Measurements from ENCODE around the gene SUN3.
"Not testable (repeated sequence)": the region's sequence is repeated elsewhere in the genome, so short reads cannot be mapped to it uniquely, and the experiment has no call there.

SUN3 gene

DNA sequence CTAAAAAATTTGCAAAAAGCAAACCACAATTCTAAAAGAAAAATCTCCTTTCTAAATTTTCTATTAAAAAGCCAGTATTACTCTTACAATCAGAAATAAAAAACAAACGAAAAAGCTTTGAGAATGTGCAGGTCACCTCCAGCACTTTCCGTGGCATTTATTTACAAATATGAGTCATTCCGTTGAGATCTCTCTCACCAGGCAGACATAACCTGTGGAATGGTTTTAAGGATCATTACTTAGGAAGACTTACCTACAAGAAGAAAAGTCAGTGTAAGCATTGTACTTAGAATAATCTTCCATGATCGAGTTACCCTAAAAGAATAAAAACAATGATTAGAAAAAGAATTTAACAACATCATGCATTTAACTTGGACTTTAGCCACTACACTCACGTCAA lies 3.3 kb downstream of the SUN3 start:
- no peak for DNase-seq

DNA sequence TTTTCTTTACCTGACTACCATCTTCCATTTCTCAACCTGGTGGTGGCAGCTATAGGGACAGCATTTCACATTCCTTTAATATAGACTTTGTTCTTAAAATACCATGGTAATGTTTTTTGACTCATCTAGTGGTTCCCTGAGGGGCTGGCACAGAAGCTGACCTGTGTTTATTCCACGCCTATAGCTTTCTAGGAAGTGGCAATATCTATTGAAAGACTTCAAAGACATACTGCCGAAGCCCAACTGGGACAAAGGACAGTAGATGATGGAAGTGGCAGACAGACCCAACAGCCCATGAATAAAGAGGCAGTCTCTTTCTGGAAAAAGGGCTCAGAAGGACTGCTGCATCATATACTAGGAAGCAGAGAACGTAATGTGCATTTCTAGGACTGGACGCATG lies 11.2 kb downstream of the SUN3 start:
- DNase-seq: no peak

DNA sequence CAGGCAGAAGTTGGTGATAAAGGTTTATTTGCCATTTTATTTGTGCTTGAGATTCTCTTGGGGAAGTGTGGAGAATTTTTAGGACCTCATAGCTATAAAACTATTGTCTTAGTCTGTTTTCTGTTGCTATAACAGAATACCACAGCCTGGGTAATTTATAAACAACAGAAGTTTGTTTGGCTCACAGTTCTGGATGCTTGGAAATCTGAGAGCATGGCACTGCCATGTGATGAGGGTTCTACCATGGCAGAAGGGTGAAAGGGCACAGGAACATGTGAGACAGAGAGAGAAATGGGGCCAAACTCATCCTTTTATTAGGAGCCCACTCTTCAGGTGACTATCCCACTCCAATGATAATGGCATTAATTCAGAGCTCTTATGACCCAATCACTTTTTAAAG lies 12.3 kb downstream of the SUN3 start:
- DNase-seq: no peak

DNA sequence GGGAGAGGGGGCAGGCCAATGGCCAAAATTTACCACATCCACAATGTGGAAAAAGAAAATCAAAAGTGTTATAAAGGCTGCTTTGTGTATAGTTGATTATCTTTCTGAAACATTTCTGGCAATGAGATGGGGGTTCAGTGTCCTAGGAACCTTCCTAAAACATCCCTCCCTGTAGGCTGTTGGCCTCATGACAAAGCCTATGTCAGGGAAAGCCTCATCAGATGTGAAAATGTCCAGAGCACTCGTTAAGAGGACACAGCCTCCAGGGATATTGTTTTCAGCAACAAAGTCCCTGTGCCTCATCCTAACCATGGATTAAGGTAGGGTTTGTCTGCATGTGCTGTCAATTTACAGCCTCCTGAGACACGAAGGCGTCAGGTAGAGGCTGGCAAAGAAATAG lies 17.0 kb downstream of the SUN3 start:
- DNase-seq: no peak

DNA sequence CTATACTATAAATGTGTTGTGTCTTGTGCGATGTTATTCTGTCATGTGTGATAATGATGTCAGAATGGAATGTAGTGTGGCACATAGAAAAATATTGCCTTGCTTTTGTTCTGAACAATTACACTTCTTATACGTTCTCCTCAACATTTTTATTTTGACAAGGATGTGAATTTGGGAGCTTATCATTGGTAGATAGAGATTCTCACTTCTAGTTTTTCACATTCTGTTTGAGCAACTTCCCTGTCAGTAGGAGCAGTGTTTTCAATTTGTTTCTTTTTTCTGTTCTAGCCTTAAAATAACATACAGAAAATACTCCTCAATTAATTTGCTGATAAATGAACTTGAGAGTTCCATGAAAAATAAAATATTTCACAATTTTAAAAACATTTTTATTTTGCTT lies 17.6 kb downstream of the SUN3 start:
- DNase-seq: no peak

DNA sequence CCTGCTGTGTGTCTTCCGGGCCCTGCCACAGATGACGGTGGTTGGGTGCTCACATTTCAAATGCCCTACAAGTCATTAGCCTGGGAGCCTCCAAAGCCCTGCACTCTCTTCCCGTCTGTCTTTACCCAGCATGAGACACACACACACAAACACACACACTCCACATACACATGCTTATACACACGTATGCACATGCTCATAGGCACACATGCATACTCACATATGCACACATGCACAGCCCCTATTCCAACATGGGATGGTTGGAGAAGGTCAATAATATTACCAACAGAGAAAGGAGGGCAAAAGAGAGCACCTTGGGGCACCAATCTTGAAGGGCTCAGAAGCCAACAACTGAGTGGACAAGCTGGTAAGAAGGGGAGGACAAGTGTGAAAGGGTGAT lies 19.0 kb downstream of the SUN3 start:
- DNase-seq: no peak

DNA sequence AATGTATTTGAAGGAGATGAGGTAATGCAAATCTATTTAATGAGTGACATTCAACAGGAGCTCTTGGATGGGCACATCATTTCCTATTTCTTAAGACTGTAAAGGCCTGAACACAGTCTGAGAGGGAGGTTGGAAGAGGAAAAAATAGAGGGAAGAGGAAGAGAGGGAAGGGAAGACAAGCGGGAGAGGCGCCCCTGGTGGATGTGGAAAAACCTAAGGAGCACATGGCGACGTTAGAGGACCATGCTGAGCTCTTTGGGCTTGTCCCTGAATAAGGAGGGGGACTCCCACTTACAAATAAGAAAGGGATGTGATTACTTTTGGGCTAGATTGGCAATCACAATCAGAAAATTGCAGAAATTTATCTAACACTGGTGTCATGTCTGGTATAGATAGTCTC lies 19.6 kb downstream of the SUN3 start:
- DNase-seq: no peak

DNA sequence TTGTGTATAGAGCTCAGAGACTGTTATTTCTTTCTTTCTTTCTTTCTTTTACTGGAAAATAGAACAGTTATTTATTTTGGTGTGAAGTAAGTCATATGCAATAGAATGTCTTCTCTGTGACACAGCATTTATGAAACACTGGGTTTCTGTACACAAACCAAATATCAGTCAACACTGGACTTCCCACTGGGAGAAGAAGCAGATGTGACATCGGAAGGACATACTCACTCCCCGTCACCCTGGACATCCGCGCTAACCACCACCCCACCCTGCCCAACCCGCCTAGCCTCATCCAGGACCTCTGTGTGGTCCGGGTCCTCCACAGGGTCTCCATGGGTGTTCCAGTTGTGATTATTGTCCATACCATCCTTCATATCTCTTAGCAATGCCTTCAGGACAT lies 22.0 kb downstream of the SUN3 start:
- DNase-seq: no peak

DNA sequence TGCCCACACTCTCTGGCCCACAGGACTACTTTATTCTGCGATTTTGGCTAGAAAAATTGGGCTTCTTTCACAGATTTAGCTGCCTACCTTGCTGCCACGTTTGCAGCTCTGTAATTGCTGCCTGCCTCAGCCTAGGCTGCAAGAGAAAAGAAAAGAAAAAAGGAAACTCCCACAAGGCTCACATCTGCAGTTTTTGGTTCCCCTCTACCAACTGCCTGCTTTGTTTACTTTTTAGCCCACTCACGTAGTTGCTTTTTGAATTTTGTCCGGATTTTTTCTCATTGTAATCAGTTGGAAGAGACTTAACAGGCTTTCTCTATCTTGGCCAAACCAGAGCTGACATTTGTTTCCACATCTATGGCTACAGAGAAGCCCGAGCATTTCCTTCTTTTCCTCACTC lies 24.3 kb downstream of the SUN3 start:
- DNase-seq: no peak

DNA sequence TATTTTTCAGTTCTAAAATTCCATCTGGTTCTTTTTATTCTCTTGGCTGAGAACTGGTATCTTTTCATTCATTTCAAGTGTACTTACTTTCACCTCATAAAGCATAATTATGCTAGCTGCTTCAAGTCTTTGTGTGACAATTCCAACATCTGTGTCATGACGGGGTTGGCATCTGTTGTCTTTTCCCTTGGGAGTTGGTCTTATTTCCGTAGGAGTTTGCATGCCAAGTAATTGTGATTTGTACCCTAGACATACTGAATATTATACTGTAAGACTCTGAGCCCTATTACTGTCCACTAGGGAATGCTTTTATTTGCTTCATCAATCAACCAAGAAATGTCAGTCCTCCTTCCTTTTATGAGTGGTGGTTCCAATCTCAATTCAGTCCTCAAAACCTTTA lies 24.9 kb downstream of the SUN3 start:
- DNase-seq: no peak

DNA sequence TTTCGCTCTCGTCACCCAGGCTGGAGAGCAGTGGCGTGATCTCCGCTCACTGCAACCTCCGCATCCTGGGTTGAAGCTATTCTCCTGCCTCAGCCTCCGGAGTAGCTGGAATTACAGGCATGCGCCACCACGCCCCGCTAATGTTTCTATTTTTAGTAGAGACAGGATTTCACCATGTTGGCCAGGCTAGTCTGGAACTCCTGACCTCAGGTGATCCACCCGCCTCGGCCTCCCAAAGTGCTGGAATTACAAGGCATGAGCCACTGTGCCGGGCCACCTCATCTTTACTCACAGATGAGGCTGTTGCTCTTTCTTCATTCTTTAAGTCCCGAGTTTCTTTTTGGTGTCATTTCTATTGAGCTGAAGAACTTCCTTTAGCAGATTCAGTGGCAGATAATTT lies 28.7 kb downstream of the SUN3 start:
- not testable (repeated sequence) for DNase-seq

DNA sequence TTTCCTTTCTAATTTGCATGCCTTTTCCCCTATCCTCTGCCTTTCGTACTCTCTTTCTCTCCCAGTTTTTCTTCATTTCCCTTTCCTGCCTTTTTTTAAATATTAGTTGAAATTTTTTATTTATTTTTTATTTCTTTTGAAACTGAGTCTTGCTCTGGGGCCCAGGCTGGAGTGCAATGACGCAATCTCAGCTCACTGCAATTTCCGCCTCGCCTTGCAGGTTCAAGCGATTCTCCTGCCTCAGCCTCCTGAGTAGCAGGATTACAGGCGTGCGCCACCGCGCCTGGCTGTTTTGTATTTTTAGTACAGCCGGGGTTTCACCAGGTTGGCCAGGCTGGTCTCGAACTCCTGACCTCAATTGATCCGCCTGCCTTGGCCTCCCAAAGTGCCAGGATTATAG lies 29.5 kb downstream of the SUN3 start:
- DNase-seq: no peak

DNA sequence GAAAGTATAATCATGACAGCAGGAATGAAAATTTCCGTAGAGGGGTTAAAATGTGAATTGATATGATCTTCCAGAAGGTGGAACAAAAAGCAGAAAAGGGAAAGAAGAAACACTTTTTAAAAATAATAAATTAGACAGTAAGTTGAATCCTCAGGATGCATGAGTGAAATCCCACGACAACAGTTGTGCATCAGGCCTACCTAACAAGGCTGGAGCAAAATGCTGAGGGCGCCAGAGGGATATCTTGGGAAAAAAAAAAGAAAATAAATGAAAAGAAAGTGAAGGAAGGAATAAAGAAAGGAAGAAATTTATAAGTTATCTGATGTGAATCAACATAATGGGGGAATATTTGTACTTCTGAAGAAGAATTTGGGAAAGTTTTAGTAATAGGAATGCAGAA lies 36.5 kb downstream of the SUN3 start:
- no peak for DNase-seq

DNA sequence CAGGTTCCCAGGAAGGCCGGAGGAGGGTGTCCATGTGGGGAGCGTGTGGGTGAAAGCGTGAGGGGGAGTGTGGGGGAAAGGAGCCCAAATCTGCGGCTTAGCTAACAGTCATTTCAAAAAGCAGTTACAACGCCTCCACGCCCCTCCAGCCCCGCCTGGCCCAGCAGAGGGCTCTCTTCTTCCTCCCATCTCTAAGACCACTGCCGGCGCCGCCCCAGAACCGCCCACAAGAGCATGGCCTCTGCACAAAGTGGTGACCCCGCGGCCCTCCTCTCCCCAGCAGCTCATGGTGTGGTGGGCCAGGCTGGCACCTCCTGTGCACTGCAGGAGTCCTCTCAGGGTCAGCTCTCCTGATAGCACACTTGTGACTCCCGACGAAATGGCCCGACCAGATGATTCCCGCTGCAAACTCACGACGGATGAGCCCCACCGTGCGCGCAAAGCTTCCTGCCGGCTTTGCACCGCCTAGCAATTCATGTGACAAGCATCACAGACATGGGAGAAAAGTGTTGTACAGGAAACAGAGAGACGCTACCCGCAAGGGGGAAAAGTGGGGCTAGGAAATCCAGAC lies 37.1 kb downstream of the SUN3 start:
- DNase-seq: peak; percentile 92

DNA sequence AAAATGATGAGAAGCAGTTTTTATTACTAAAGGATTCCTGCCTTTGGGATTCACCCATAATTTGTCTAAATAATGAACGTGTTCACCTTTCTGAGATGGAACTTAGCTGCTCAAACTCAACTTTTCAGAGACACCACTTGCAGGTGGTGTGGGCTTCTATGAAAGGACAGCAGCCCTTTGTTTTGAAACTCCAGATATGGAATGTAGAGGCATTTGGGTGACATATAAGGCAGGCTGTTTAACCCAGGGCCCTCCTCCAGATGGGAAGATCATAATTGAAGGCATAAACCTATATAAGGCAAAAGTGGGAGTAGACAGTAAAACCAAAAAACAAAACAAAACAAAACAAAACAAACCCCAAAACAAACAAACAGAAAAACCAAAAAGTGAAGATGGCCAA lies 37.6 kb downstream of the SUN3 start:
- DNase-seq: no peak

DNA sequence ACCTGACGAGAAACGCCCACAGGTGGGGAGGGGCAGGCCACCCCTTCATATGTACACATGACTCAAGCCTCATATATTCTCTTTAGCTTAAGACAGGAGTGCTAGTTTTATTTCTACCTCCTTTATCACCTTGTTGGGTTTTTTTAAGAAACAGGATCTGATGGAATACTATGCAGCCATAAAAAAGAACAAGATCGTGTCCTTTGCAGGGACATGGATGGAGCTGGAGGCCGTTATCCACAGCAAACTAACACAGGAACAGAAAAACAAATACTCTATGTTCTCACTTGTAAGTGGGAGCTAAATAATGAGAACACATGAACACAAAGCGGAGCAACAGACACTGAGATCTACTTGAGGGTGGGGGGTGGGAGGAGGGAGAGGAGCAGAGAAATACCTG lies 38.3 kb downstream of the SUN3 start:
- DNase-seq: no peak

DNA sequence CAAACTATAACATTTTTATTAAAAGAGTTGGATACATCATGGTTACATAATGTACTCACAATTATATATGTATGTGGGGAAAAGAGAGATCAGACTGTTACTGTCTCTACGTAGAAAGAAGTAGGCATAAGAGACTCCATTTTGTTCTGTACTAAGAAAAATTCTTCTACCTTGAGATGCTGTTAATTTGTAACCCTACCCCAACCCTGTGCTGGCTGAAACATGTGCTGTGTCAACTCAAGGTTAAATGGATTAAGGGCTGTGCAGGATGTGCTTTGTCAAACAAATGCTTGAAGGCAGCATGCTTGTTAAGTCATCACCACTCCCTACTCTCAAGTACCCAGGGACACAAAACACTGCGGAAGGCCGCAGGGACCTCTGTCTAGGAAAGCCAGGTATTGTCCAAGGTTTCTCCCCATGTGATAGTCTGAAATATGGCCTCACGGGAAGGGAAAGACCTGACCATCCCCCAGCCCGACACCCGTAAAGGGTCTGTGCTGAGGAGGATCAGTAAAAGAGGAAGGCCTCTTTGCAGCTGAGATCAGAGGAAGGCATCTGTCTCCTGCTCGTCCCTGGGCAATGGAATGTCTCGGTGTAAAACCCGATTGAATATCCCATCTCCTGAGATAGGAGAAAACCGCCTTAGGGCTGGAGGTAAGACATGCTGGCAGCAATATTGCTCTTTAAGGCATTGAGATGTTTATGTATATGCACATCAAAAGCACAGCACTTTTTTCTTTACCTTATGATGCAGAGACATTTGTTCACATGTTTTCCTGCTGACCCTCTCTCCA lies 39.1 kb downstream of the SUN3 start:
- not testable (repeated sequence) for DNase-seq

DNA sequence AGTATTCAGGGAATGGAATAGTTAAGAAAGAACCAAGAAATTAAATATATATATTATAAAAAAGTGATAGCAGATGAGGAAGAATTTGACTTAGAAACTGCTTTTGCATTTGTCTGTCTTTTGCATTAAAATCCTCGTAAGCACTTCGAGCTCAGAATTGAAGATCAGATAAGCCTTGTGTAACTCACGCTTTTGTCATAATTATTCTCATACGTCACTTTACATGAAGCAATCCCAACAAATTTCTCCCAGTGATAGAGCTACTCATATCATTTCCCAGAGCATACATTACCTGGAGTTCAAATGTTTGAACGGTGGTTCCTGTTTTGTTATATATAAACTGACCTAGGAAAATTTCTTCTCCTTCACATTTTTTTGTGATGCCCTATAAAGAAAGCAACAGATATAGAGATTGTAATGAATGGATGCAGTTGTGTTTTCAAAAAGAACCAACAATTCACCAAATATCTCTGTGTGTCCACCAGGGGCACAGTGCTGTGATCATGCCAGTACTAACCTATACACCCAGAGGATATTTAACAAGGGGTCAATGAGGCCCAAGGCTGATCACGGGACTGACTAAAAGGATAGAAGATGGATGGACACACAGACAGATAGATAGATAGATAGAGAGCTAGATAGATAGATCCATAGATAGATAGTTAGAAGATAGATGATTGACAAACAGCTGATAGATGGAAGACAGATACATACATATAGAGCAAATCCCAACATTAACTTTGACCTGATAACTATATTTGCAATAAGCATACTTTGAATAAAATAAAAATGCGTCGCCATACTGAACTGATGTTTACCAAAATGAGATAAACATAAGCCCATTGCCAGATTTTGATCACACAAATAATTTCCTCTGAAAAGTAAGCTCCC lies 40.2 kb downstream of the SUN3 start:
- DNase-seq: no peak

DNA sequence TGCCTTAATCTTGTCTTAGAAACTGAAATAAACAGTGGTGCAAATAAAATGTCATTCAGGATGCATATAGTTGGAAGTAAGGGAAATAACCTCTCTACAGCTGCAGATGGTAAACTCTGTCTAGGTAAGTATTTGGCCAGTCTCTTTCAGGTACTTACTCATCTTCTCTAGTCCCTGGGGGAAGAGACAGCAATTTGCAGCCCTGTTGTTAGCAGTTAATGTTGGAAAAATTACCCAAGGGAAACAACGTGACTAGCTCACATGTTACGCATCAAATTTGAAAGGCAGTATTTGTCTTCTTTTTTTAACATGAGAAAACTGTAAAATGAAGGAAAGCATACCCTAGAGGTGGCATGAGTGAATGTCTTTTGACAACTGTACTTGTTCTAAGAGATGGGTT lies 46.3 kb downstream of the SUN3 start:
- no peak for DNase-seq

DNA sequence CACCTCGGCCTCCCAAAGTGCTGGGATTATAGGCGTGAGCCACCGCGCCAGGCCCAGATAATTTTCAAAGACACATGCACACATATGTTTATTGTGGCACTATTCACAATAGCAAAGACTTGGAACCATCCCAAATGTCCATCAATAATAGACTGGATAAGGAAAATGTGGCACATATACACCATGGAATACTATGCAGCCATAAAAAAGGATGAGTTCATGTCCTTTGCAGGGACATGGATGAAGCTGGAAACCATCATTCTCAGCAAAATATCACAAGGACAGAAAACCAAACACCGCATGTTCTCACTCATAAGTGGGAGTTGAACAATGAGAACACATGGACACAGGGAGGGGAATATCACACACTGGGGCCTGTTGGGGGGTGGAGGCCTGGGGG lies 48.3 kb downstream of the SUN3 start:
- not testable (repeated sequence) for DNase-seq

DNA sequence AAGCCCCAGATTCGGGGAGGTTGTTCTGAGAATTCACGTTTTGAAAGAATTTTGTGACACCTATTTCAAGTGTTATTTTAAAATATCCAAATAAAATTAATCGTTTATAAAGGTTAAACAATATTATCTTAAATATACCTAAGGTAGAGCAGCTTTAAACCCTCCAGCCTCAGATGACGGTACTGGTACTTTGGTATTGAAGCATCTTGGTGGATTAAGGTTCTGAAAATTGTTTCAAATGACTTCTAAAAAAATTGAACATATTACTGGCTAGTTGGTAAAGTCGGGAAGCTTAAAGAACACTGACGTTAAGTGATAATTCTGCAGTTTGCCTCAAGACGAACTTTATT lies 49.1 kb downstream of the SUN3 start:
- no peak for DNase-seq

DNA sequence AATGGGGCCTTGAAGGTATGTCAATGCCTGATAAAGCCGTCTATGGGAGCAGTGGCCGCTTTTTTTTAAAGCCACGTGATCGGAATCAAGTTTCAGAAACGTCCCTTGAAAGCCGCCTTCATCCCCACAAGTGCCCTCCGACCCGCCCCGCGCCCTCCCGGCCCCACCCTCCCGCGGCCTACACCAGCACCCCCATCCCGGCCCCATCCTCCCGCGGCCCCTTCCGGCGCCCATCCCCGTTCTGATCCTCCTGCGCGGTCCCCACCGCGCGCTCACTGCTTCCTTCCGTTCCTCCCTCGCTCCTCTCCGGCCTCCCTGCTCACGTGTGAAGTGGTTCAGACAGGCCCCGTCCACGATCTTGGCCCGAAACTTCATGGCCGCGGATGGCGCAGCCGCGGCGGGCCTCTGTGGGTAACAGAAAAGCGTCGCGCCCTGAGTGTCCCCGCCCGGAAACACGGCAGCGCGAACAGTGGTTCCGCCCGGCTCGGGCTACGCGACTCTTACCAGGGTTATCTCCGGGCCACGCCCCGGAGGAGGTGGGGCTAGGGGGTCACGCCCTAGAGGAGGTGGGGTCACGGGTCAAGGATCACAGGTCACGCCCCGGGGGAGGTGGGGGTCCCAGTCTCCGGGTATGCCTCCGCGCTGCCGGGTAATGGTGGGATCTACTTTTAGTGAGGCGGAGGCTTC lies 49.6 kb downstream of the SUN3 start, which contains the start of gene HUS1:
TSS of gene HUS1 (minus strand) at position 471 of the 687 bp plus-strand sequence. CDS start at position 375, 96 bp downstream.
- DNase-seq: peak; percentile 95

DNA sequence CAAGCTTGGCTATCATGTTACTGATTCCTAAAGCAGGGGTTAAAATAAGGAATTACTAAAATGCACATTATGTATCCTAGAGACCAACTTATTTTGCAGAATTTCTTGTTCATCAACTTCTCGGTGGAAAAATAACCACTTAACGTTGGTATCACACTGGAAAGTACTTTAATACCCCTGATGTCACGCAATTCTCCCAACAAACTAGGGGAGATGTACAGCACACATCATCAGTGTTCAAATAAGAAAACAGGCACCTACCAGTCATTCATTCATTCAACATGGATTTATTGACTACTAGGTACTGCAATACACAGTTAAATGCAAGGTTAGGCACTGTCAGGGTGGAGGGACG lies 50.1 kb downstream of the SUN3 start:
- no peak for DNase-seq

Data from stimulated activated CD4-positive, alpha-beta T cell treated with anti-CD3 and anti-CD28 coated beads, Interleukin-15, amount 100 ng/mL, for 24 hours (primary cell).